Limb (tissue), 2 donors: ENCODE data around the gene INTS2.
"Not testable (repeated sequence)": the region's sequence is repeated elsewhere in the genome, so short reads cannot be mapped to it uniquely, and the experiment has no call there.

Experiments
- DNase-seq, 2 donors: peaks; one replicate each; pipeline ENCODE4 v3.0.0-alpha.2; 2016; ENCODE audit errors: extremely low spot score in 2 of 2

The INTS2 gene

GRCh38 chr17:61927208-61928100 lies at the start of gene INTS2:
INTS2 (minus strand) TSS chr17:61927982; CDS start chr17:61926644, 1,338 bp downstream.
- DNase-seq: peak; percentile 95 to 98

- no peak for DNase-seq
Measured at GRCh38 chr17:61974115-61974514, 46.3 kb upstream of the INTS2 start.

- no peak for DNase-seq
Measured at GRCh38 chr17:61972311-61972710, 44.5 kb upstream of the INTS2 start.

GRCh38 chr17:61970030-61970429 lies 42.2 kb upstream of the INTS2 start:
- DNase-seq: no peak

- no peak for DNase-seq
Measured at GRCh38 chr17:61968757-61969156, 41.0 kb upstream of the INTS2 start.

- no peak for DNase-seq
Measured at GRCh38 chr17:61967729-61968128, 39.9 kb upstream of the INTS2 start.

- peak in 1 of 2 donors; percentile 5 for DNase-seq
Measured at GRCh38 chr17:61966191-61966590, 38.4 kb upstream of the INTS2 start.

- no peak for DNase-seq
Measured at GRCh38 chr17:61955619-61956018, 27.8 kb upstream of the INTS2 start.

GRCh38 chr17:61947367-61948078 lies 19.7 kb upstream of the INTS2 start:
- DNase-seq: no peak

GRCh38 chr17:61946359-61946758 lies 18.6 kb upstream of the INTS2 start:
- DNase-seq: no peak

- DNase-seq: no peak
Measured at GRCh38 chr17:61943117-61943516, 15.3 kb upstream of the INTS2 start.

- DNase-seq: no peak
Measured at GRCh38 chr17:61942085-61942484, 14.3 kb upstream of the INTS2 start.

GRCh38 chr17:61928101-61928436 lies 287 bp upstream of the INTS2 start:
- DNase-seq: no peak

GRCh38 chr17:61926826-61927207 lies 965 bp downstream of the INTS2 start:
- no peak for DNase-seq

GRCh38 chr17:61915162-61915561 lies 12.6 kb downstream of the INTS2 start:
- not testable (repeated sequence) for DNase-seq

- no peak for DNase-seq
Measured at GRCh38 chr17:61908292-61909037, 19.3 kb downstream of the INTS2 start.

GRCh38 chr17:61907361-61907760 lies 20.4 kb downstream of the INTS2 start:
- no peak for DNase-seq

- DNase-seq: no peak
Measured at GRCh38 chr17:61904094-61904710, 23.6 kb downstream of the INTS2 start.

GRCh38 chr17:61903251-61903650 lies 24.5 kb downstream of the INTS2 start:
- DNase-seq: no peak

- no peak for DNase-seq
Measured at GRCh38 chr17:61897548-61898180, 30.1 kb downstream of the INTS2 start.

- no peak for DNase-seq
Measured at GRCh38 chr17:61895391-61895790, 32.4 kb downstream of the INTS2 start.
